H54 (cell line): ENCODE results near the gene GLI3.

Experiments used
- DNase-seq: peaks from one replicate; pipeline ENCODE4 v3.0.0; 2011; ENCODE audit warnings: low spot score, mixed read lengths; ENCODE audit not compliant: insufficient read length
- FAIRE-seq: peaks from 3 replicates; lab custom pipeline; 2011; peaks lifted over from hg19 to GRCh38; lab: Jason Lieb, UNC
- POLR2A ChIP-seq: IDR thresholded peaks from 2 replicates; pipeline ENCODE4 v1.6.1; 2011; ENCODE audit warnings: low read depth, mild to moderate bottlenecking, low read length

GLI3 gene

GRCh38 chr7:42227936-42228591, 8.9 kb downstream of the GLI3 start:
- DNase-seq (no peak), FAIRE-seq (no peak)
- TF ChIP-seq POLR2A = no peak

- TF ChIP-seq POLR2A = no peak
- DNase-seq (no peak), FAIRE-seq (no peak)
Observed at GRCh38 chr7:42227541-42227935, 9.5 kb downstream of the GLI3 start.

GRCh38 chr7:42227021-42227420, 10.0 kb downstream of the GLI3 start:
- DNase-seq (no peak), FAIRE-seq (no peak)
- TF ChIP-seq POLR2A = no peak

GRCh38 chr7:42226354-42226941, 10.6 kb downstream of the GLI3 start:
- FAIRE-seq (no peak), DNase-seq (no peak)
- TF ChIP-seq POLR2A = no peak

- DNase-seq = no peak
- no peak for TF ChIP-seq POLR2A
- FAIRE-seq = no peak
Observed at GRCh38 chr7:42224391-42225003, 12.5 kb downstream of the GLI3 start.

- DNase-seq (no peak), FAIRE-seq (no peak)
- TF ChIP-seq POLR2A = no peak
Observed at GRCh38 chr7:42222891-42223290, 14.1 kb downstream of the GLI3 start.

GRCh38 chr7:42222125-42222524, 14.9 kb downstream of the GLI3 start:
- FAIRE-seq (no peak), DNase-seq (no peak)
- no peak for TF ChIP-seq POLR2A

GRCh38 chr7:42221304-42221703, 15.7 kb downstream of the GLI3 start:
- TF ChIP-seq POLR2A = no peak
- no peak for FAIRE-seq
- DNase-seq = no peak

- FAIRE-seq (no peak), DNase-seq (no peak)
- TF ChIP-seq POLR2A = no peak
Observed at GRCh38 chr7:42219447-42219846, 17.6 kb downstream of the GLI3 start.

GRCh38 chr7:42218248-42218647, 18.8 kb downstream of the GLI3 start:
- TF ChIP-seq POLR2A = no peak
- no peak for DNase-seq
- no peak for FAIRE-seq

- peak; percentile 41 for FAIRE-seq
- DNase-seq = no peak
- TF ChIP-seq POLR2A = no peak
Observed at GRCh38 chr7:42217548-42217947, 19.5 kb downstream of the GLI3 start.

GRCh38 chr7:42217053-42217452, 20.0 kb downstream of the GLI3 start:
- FAIRE-seq (no peak), DNase-seq (no peak)
- TF ChIP-seq POLR2A = no peak

- DNase-seq (no peak), FAIRE-seq (no peak)
- TF ChIP-seq POLR2A = no peak
Observed at GRCh38 chr7:42214060-42214679, 22.8 kb downstream of the GLI3 start.

- DNase-seq = no peak
- no peak for TF ChIP-seq POLR2A
- peak; percentile 23 for FAIRE-seq
Observed at GRCh38 chr7:42213093-42213492, 23.9 kb downstream of the GLI3 start.

GRCh38 chr7:42212541-42213090, 24.4 kb downstream of the GLI3 start:
- peak; percentile 11 for FAIRE-seq
- DNase-seq = no peak
- TF ChIP-seq POLR2A = no peak
